ENCODE results near the gene CFAP97.

CFAP97 gene

GRCh38 chr4:185143601-185143969 is 60.2 kb downstream of the CFAP97 start:
- no peaks in the 10 kb centered on the region for H3K9me3 ChIP-seq (ENCODE audit: insufficient read depth, low read length)
- no peak overlapping the region for H3K27ac ChIP-seq (ENCODE audit: low read length)
- H3K4me2 ChIP-seq (ENCODE audit: low read length), result peak overlapping the region; percentile 75
- H2AFZ ChIP-seq (ENCODE audit: low read depth, low read length), result no peak overlapping the region
- H3K27me3 ChIP-seq (ENCODE audit: low read depth, low read length), result no peaks in the 10 kb centered on the region
- peak overlapping the region; percentile 50; the same call in 1 of the 2 replicates for H3K9ac ChIP-seq (ENCODE audit: low read length)
- H3K4me3 ChIP-seq (ENCODE audit: low read length), result peak overlapping the region; percentile 78
- no peaks in the 10 kb centered on the region for H4K20me1 ChIP-seq (ENCODE audit: insufficient read depth, low read length)
- H3K4me1 ChIP-seq (ENCODE audit: low read length), result peaks cover 2% of the 10 kb centered on the region; the same call in 1 of the 2 replicates
- H3K36me3 ChIP-seq (replicated peaks; ENCODE audit: low read depth, low read length), result no peaks in the 10 kb centered on the region
- TF ChIP-seq CTCF (IDR thresholded peaks at IDR 0.05; ENCODE audit: low read depth, low read length), result no peak
- TF ChIP-seq EZH2phosphoT487 (IDR thresholded peaks at IDR 0.05; ENCODE audit: low read depth), result no peak
- H3K79me2 ChIP-seq (ENCODE audit: low read length), result no peaks in the 10 kb centered on the region

GRCh38 chr4:185142912-185143600 is 60.7 kb downstream of the CFAP97 start, which contains the start of gene SLC25A4:
SLC25A4 (plus strand) TSS chr4:185143266; CDS start chr4:185143373, 107 bp downstream.
- TF ChIP-seq CTCF (IDR thresholded peaks at IDR 0.05; ENCODE audit: low read depth, low read length) (no peak; the same call in 1 of the 2 replicates), EZH2phosphoT487 (IDR thresholded peaks at IDR 0.05; ENCODE audit: low read depth) (no peak)
- Histone ChIP-seq H3K4me1 (ENCODE audit: low read length) (peaks cover 2% of the 10 kb centered on the region; the same call in 1 of the 2 replicates), H2AFZ (ENCODE audit: low read depth, low read length) (peak within 1 kb of the TSS; percentile 70), H3K4me3 (ENCODE audit: low read length) (peak within 1 kb of the TSS; percentile 80), H3K9me3 (ENCODE audit: insufficient read depth, low read length) (no peaks in the 10 kb centered on the region), H3K27me3 (ENCODE audit: low read depth, low read length) (no peaks in the 10 kb centered on the region), H3K9ac (ENCODE audit: low read length) (peak within 1 kb of the TSS; percentile 56; the same call in 1 of the 2 replicates), H4K20me1 (ENCODE audit: insufficient read depth, low read length) (no peaks in the 10 kb centered on the region), H3K79me2 (ENCODE audit: low read length) (no peaks in the 10 kb centered on the region), H3K27ac (ENCODE audit: low read length) (peak within 1 kb of the TSS; percentile 41; the same call in 1 of the 2 replicates), H3K36me3 (replicated peaks; ENCODE audit: low read depth, low read length) (no peaks in the 10 kb centered on the region), H3K4me2 (ENCODE audit: low read length) (peak within 1 kb of the TSS; percentile 79)

GRCh38 chr4:185142564-185142911 is 61.3 kb downstream of the CFAP97 start:
- Histone ChIP-seq H3K27ac (ENCODE audit: low read length) (peak overlapping the region; percentile 41; the same call in 1 of the 2 replicates), H3K4me3 (ENCODE audit: low read length) (peak overlapping the region; percentile 80), H3K36me3 (replicated peaks; ENCODE audit: low read depth, low read length) (no peaks in the 10 kb centered on the region), H4K20me1 (ENCODE audit: insufficient read depth, low read length) (no peaks in the 10 kb centered on the region), H3K4me1 (ENCODE audit: low read length) (peaks cover 2% of the 10 kb centered on the region; the same call in 1 of the 2 replicates), H3K27me3 (ENCODE audit: low read depth, low read length) (no peaks in the 10 kb centered on the region), H3K9ac (ENCODE audit: low read length) (peak overlapping the region; percentile 56; the same call in 1 of the 2 replicates), H3K9me3 (ENCODE audit: insufficient read depth, low read length) (no peaks in the 10 kb centered on the region), H2AFZ (ENCODE audit: low read depth, low read length) (peak overlapping the region; percentile 70), H3K4me2 (ENCODE audit: low read length) (peak overlapping the region; percentile 79), H3K79me2 (ENCODE audit: low read length) (no peaks in the 10 kb centered on the region)
- TF ChIP-seq EZH2phosphoT487 (IDR thresholded peaks at IDR 0.05; ENCODE audit: low read depth), result no peak
- no peak for TF ChIP-seq CTCF (IDR thresholded peaks at IDR 0.05; ENCODE audit: low read depth, low read length)

- Histone ChIP-seq H4K20me1 (ENCODE audit: insufficient read depth, low read length) (no peaks in the 10 kb centered on the region), H3K9ac (ENCODE audit: low read length) (no peak overlapping the region), H3K27me3 (ENCODE audit: low read depth, low read length) (no peaks in the 10 kb centered on the region), H3K79me2 (ENCODE audit: low read length) (no peaks in the 10 kb centered on the region), H2AFZ (ENCODE audit: low read depth, low read length) (no peak overlapping the region), H3K4me1 (ENCODE audit: low read length) (peaks cover 2% of the 10 kb centered on the region; the same call in 1 of the 2 replicates), H3K27ac (ENCODE audit: low read length) (no peak overlapping the region), H3K9me3 (ENCODE audit: insufficient read depth, low read length) (no peaks in the 10 kb centered on the region), H3K4me2 (ENCODE audit: low read length) (no peak overlapping the region), H3K36me3 (replicated peaks; ENCODE audit: low read depth, low read length) (no peaks in the 10 kb centered on the region), H3K4me3 (ENCODE audit: low read length) (no peak overlapping the region)
- TF ChIP-seq EZH2phosphoT487 (IDR thresholded peaks at IDR 0.05; ENCODE audit: low read depth) (no peak), CTCF (IDR thresholded peaks at IDR 0.05; ENCODE audit: low read depth, low read length) (no peak)
These were observed 62.0 kb downstream of the CFAP97 start for GRCh38 chr4:185141777-185142176.
